ENCODE data around the gene ANKRD53.
"Not testable (repeated sequence)": the region's sequence is repeated elsewhere in the genome, so short reads cannot be mapped to it uniquely, and the experiment has no call there.

The ANKRD53 gene

GRCh38 chr2:71019989-71020388 is 41.6 kb downstream of the ANKRD53 start:
- not testable (repeated sequence) for DNase-seq (ENCODE audit: low spot score)

- DNase-seq (ENCODE audit: low spot score) = not testable (repeated sequence)
Measured at GRCh38 chr2:71021394-71021793, 43.0 kb downstream of the ANKRD53 start.

GRCh38 chr2:71023553-71024243 is 45.3 kb downstream of the ANKRD53 start:
- DNase-seq (ENCODE audit: low spot score) = not testable (repeated sequence)
